ENCODE measurements around the gene HES2.

HES2 gene

DNA sequence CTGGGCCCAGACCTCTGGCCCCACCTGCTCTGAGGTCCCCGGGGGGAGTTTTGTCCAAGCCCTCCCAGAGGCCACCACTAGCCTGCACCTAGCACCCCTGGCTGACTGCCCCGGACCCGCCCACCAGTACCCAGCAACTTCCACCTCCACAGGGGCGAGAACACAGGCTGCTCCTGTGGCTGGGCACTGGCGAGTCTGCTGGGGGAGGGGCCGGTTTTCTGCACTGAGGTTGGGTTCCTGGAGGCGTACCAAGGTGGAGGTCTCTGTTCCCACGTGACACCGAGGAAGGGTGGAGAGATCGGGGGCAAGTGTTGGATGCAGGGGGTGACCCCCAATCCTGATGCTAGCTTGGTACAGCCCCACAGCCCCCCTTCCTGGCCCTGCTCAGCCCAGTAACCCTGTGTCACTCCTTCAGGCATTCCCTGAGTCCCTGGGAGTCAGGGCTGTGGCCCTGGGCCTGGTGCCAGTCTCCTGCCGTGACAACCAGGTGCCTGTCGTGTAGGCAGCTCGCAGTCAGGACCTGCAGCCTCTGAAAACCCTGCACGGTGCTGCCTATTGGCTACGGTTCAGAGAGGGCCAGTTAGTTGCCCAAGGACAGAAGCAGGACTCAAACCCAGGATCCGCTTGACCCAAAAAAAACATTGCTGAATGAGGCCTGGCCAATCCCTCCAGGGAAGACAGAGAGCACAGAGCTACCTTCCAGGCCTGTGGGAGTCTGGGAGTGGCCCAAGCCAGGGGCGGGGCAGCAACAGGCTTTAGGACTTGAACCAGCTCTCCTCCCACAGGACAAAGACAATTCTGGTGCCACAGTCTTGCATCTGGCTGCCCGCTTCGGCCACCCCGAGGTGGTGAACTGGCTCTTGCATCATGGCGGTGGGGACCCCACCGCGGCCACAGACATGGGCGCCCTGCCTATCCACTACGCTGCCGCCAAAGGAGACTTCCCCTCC, 8.0 kb upstream of the HES2 start:
- peaks cover 65% of the 10 kb centered on the region for H3K27me3 ChIP-seq (ENCODE audit: control insufficient read depth, insufficient read depth, low read length)
- peaks cover 43% of the 10 kb centered on the region for H3K4me1 ChIP-seq (ENCODE audit: control insufficient read depth, insufficient read depth, low read length)
- H3K9me3 ChIP-seq (ENCODE audit: control insufficient read depth, low read length) = no peaks in the 10 kb centered on the region
- no peaks in the 10 kb centered on the region for H3K36me3 ChIP-seq (ENCODE audit: control insufficient read depth, insufficient read depth, low read length)
- no peak overlapping the region for H3K4me3 ChIP-seq (ENCODE audit: low read length)
- H3K9ac ChIP-seq (ENCODE audit: low read length) = no peak overlapping the region

DNA sequence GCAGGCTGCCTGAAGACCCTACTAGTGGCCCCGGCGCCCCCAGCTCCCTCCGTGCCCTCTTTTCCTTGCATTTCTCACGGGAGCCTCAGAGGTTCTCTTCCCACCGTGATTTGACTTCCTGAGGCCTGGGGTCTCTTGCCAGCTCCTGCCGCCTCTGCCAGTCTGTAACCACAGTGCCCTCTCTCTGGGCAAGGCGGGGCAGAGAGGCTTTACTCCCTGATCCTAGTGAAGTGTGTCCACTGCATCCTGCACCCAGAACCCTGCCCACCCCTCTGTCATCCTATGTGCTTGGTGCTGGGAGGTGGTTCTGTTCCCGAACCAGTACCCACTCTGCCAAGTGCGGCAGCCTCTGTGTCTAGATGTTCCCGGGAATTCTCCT, 7.2 kb upstream of the HES2 start:
- H3K9me3 ChIP-seq (ENCODE audit: control insufficient read depth, low read length) = no peaks in the 10 kb centered on the region
- H3K4me3 ChIP-seq (ENCODE audit: low read length) = no peak overlapping the region
- H3K4me1 ChIP-seq (ENCODE audit: control insufficient read depth, insufficient read depth, low read length) = peaks cover 43% of the 10 kb centered on the region
- H3K27me3 ChIP-seq (ENCODE audit: control insufficient read depth, insufficient read depth, low read length) = peaks cover 71% of the 10 kb centered on the region
- no peaks in the 10 kb centered on the region for H3K36me3 ChIP-seq (ENCODE audit: control insufficient read depth, insufficient read depth, low read length)
- no peak overlapping the region for H3K9ac ChIP-seq (ENCODE audit: low read length)

DNA sequence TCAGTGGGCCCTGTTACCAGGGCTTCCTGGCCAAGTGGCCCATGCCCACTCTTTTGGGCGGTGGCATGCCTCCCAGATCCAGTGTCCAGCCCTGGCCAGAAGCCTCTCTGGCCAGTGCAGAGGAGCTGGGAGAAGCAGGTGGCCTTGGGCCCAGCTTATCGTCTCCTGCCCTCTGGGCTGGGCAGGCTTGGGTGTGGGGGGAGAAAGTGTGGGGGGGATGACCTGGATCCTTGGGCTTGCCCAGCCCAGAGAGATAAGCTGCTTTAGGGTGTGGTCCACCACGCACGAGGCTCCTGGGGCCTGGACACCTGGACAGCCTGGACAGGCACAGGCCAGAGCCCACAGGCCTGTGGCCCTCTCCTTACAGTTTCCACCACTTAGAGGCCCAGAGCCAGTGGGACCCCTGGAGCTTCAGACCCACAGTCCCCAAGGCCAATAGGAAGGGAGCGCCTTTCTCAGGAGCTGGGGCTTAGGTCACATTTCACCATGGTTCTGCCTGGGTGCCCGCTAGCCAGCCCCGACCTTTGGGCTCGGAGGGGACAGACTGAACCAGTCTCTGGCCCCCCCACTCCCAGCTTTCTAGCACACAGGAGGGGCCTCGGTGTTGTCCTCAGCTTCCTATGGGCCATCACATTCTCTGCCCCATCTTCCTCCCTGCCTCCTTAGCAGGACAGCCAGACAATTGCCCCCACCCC, 6.7 kb upstream of the HES2 start:
- H3K4me3 ChIP-seq (ENCODE audit: low read length) = no peak overlapping the region
- H3K27me3 ChIP-seq (ENCODE audit: control insufficient read depth, insufficient read depth, low read length) = peaks cover 77% of the 10 kb centered on the region
- no peak overlapping the region for H3K9ac ChIP-seq (ENCODE audit: low read length)
- no peaks in the 10 kb centered on the region for H3K9me3 ChIP-seq (ENCODE audit: control insufficient read depth, low read length)
- H3K4me1 ChIP-seq (ENCODE audit: control insufficient read depth, insufficient read depth, low read length) = peaks cover 43% of the 10 kb centered on the region
- H3K36me3 ChIP-seq (ENCODE audit: control insufficient read depth, insufficient read depth, low read length) = no peaks in the 10 kb centered on the region

DNA sequence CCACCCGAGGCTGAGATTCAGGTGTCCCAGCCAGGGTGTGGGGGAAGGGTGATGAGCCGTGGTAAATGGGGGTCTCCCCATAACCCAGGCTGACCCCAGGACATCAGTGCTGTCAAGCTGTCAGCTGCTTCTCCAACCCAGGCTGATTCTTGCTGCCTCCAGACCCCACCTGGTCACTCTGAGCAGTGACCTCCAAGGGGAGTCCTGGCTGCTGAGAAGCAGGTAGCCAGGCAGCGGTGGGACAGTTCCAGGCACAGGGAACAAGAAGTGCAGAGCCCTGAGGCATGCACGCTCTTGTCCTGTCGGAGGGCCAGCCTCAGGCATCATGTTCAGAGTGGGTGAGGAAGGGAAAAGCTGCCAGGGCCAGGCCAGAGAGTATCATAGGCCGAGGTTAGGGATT, 5.9 kb upstream of the HES2 start:
- Histone ChIP-seq H3K4me1 (ENCODE audit: control insufficient read depth, insufficient read depth, low read length) (peaks cover 46% of the 10 kb centered on the region), H3K9me3 (ENCODE audit: control insufficient read depth, low read length) (no peaks in the 10 kb centered on the region), H3K27me3 (ENCODE audit: control insufficient read depth, insufficient read depth, low read length) (peaks cover 79% of the 10 kb centered on the region), H3K36me3 (ENCODE audit: control insufficient read depth, insufficient read depth, low read length) (no peaks in the 10 kb centered on the region), H3K4me3 (ENCODE audit: low read length) (no peak overlapping the region), H3K9ac (ENCODE audit: low read length) (no peak overlapping the region)

DNA sequence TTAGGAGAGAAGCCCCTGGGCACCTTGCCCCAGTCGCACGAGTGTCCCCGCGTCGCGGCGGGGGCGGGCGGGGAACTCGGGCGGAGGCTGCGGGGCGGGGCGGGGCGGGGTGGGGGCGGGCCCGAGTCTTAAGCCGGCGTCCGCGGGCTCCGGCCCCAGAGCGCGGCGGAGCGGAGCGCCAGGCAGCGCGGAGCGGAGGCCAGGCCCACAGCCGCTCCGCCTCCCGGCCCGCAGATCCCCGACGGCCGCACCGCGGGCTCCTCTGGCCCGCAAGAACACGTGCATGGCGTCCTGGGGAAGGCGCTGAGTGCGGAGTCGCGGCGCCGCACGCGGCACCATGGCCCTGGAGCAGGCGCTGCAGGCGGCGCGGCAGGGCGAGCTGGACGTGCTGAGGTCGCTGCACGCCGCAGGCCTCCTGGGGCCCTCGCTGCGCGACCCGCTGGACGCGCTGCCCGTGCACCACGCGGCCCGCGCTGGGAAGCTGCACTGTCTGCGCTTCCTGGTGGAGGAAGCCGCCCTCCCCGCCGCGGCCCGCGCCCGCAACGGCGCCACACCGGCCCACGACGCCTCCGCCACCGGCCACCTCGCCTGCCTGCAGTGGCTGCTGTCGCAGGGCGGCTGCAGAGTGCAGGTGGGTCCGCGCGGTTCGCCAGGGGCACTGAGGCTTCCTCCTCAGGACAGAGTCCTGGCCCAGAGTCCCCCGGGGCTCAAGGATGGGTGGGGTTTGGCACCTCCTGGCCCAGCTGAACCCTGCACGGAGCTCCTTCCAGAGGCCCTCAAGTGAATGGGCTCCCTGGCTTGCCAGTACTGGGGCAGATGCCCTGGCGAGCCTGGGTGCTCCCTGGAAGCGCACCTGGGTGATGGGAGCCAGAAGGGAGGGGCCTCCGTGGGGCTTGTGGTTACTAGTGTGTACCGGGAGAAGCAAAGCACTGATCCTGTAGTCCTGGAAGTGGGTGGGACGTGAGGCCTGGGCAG, 5.2 kb upstream of the HES2 start, which contains the start of gene ESPN:
Gene ESPN, plus strand, starts transcription at position 158 of the 975 bp plus-strand sequence. Its CDS starts 180 bp downstream, at position 338.
- no peak within 1 kb of the TSS for H3K4me3 ChIP-seq (ENCODE audit: low read length)
- H3K36me3 ChIP-seq (ENCODE audit: control insufficient read depth, insufficient read depth, low read length) = no peaks in the 10 kb centered on the region
- peaks cover 80% of the 10 kb centered on the region for H3K27me3 ChIP-seq (ENCODE audit: control insufficient read depth, insufficient read depth, low read length)
- H3K9ac ChIP-seq (ENCODE audit: low read length) = no peak within 1 kb of the TSS
- H3K9me3 ChIP-seq (ENCODE audit: control insufficient read depth, low read length) = no peaks in the 10 kb centered on the region
- peaks cover 54% of the 10 kb centered on the region for H3K4me1 ChIP-seq (ENCODE audit: control insufficient read depth, insufficient read depth, low read length)

DNA sequence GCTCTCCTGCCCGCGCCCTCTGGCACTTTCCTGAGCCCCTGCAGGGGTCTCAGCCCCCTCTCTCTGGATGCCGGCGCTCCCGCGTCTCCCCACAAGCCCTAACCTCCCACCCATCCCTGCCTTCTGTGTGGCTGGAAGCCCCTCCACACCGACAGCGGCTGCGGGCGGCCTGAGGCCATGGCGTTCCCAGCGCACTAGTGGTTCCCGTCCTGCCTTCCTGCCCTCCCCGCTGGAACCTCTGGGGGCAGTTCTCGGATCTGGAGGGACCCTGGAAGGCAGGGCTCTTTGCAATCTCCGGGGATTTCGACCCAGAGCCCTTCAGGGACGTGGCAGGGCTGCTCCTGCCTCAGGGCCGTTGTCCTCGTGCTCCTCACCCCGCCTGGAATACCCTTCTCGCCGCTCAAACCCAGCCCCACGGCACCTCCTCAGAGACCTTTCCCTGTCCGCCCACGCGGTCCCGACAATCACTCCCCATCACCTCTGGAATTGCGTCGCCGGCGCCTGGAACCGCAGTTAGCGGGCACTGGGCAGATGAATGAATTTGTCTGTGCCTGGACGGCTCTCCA, 4.4 kb upstream of the HES2 start:
- Histone ChIP-seq H3K9ac (ENCODE audit: low read length) (no peak overlapping the region), H3K4me1 (ENCODE audit: control insufficient read depth, insufficient read depth, low read length) (peaks cover 60% of the 10 kb centered on the region), H3K27me3 (ENCODE audit: control insufficient read depth, insufficient read depth, low read length) (peaks cover 83% of the 10 kb centered on the region), H3K4me3 (ENCODE audit: low read length) (no peak overlapping the region), H3K36me3 (ENCODE audit: control insufficient read depth, insufficient read depth, low read length) (no peaks in the 10 kb centered on the region), H3K9me3 (ENCODE audit: control insufficient read depth, low read length) (no peaks in the 10 kb centered on the region)

DNA sequence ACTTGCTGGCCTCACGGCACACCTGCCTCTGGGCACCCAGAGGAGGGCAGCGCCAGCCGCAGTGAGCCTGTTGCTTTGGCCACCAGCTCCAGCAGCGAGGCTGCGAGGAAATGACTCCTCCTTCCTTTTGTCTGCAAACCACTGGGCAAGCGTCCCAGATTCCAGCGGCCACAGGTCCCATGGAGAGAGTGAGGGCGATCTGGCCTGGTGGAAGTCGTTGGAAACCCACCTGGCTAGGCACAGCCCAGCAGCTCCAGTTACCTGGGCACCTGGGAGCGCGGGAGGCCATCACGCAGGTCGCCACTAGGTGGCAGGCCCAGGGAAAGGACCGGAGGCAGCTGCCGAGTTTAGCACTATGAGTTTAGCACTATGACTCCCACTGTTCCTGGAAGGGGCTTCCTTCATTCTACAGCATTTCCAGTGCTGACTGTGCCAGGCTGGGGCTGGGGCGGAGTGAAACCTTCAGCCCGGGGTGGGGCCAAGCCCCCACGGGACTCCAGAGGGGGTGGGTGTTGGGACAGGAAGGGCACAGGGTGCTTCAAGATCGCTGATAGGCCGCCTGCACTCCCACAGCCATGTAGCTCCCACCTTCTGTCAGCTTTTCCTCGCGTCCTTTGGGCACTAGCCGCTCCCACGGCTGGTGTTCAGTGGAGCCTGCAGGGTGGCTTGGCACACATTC, 3.7 kb upstream of the HES2 start:
- H3K4me1 ChIP-seq (ENCODE audit: control insufficient read depth, insufficient read depth, low read length) = peaks cover 66% of the 10 kb centered on the region
- H3K9me3 ChIP-seq (ENCODE audit: control insufficient read depth, low read length) = no peaks in the 10 kb centered on the region
- H3K4me3 ChIP-seq (ENCODE audit: low read length) = no peak overlapping the region
- H3K27me3 ChIP-seq (ENCODE audit: control insufficient read depth, insufficient read depth, low read length) = peaks cover 89% of the 10 kb centered on the region
- no peaks in the 10 kb centered on the region for H3K36me3 ChIP-seq (ENCODE audit: control insufficient read depth, insufficient read depth, low read length)
- H3K9ac ChIP-seq (ENCODE audit: low read length) = no peak overlapping the region

DNA sequence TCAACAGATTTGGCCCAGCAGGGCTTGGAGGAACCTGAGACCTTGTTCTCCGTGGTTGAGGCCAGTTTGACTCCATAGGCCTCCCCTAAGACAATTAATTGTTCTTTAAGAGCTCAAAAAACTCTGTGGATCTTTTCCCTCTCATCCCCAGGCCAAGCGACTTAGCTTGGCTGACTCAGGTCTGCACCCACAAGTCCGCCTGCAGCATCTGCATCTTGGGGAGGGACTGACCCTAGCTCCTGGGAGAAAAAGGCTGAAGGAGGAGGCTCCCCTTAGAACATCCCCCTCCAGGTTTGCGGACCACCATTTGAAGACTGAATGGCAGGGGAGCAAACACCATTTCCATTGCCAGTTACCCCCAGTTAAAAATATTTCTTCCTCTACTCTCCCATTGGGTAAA, 1.5 kb upstream of the HES2 start:
- peaks cover 51% of the 10 kb centered on the region for H3K4me1 ChIP-seq (ENCODE audit: control insufficient read depth, insufficient read depth, low read length)
- no peak overlapping the region for H3K9ac ChIP-seq (ENCODE audit: low read length)
- H3K27me3 ChIP-seq (ENCODE audit: control insufficient read depth, insufficient read depth, low read length) = peaks cover 96% of the 10 kb centered on the region

DNA sequence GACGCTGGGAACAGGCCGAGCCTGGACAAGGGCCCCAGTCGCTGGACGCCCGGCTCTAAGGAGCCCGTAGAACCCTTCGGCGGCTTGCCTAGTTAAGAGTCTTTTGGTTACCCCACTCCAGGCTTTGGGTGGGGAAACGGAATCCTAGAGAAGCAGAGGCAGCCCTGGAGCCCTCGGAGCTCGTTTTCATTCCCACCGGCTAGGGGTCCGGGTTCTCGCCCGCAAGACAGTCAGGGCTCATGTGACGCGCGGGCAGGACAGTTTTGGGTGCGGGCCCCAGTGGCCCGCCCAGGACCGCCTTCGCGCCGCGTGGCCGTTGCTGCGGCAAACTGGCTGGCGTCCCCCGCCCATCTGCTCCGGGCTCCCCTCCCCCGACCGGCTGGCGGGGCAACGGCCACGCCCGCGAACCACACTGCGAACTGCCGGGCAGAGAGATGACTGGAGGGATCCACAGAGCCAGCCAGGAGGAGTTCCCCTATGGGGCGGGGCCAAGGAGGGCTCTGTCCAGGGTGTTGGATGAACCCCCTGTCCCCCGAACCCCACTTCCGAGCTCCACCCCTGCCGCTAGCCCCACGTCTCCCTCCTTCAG, 829 bp upstream of the HES2 start:
- H3K4me3 ChIP-seq (ENCODE audit: low read length) = no peak overlapping the region
- no peaks in the 10 kb centered on the region for H3K36me3 ChIP-seq (ENCODE audit: control insufficient read depth, insufficient read depth, low read length)
- peaks cover 96% of the 10 kb centered on the region for H3K27me3 ChIP-seq (ENCODE audit: control insufficient read depth, insufficient read depth, low read length)
- H3K9me3 ChIP-seq (ENCODE audit: control insufficient read depth, low read length) = no peaks in the 10 kb centered on the region
- peaks cover 44% of the 10 kb centered on the region for H3K4me1 ChIP-seq (ENCODE audit: control insufficient read depth, insufficient read depth, low read length)
- no peak overlapping the region for H3K9ac ChIP-seq (ENCODE audit: low read length)

More for the DNA sequence above, 1.5 kb upstream of the HES2 start:
- Histone ChIP-seq H3K4me3 (ENCODE audit: low read length) (no peak overlapping the region), H3K9me3 (ENCODE audit: control insufficient read depth, low read length) (no peaks in the 10 kb centered on the region), H3K36me3 (ENCODE audit: control insufficient read depth, insufficient read depth, low read length) (no peaks in the 10 kb centered on the region)

DNA sequence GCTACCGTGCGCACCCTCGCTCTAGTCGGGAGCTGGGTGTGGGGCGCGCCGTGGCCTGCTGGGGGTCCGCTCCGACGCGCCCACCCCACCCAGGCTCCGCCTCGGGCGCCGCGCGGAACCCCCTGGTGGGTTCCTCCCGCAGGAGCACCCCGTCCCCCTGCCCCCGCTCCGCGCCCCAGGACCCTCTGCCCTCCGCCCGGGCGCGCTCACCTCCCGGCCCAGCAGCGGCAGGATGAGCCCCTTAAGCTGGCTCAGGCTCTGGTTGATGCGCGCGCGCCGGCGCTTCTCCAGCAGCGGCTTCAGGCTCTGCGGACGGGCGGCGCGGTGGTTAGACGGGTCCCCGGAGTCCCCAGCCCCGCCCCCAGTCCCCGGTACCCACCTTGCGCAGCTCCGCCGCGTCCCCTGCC, 319 bp downstream of the HES2 start:
- Histone ChIP-seq H3K36me3 (ENCODE audit: control insufficient read depth, insufficient read depth, low read length) (no peaks in the 10 kb centered on the region), H3K9me3 (ENCODE audit: control insufficient read depth, low read length) (no peaks in the 10 kb centered on the region), H3K4me1 (ENCODE audit: control insufficient read depth, insufficient read depth, low read length) (peaks cover 45% of the 10 kb centered on the region), H3K4me3 (ENCODE audit: low read length) (no peak overlapping the region), H3K9ac (ENCODE audit: low read length) (no peak overlapping the region), H3K27me3 (ENCODE audit: control insufficient read depth, insufficient read depth, low read length) (peaks cover 97% of the 10 kb centered on the region)

All from mucosa of stomach (tissue), 1 donor.